K562 (cell line): ENCODE measurements around the gene RNF115. TPM values are rescaled to one million over a fixed set of nuclear protein-coding genes. Genes with fewer than 3 reads are reported as not detected.

Source experiments
- ATAC-seq: fragments of 200-7000 bp; cut with Tn5 transposase; 3 replicates; pipeline ENCODE4 v1.9.1; 2020; ENCODE audit warnings: moderate library complexity
- BruUV-seq: library from RNA; stranded (reverse); fragments of 400-500 nt; replicated peaks from 2 replicates; lab custom pipeline; 2021; lab: Mats Ljungman, UMichigan
- CTCF ChIA-PET: fragments of 300-600 bp; formaldehyde crosslinking; extraction: SDS; loops from one replicate; lab custom pipeline; 2021; ENCODE audit warnings: low intra/inter-chr PET ratio; lab: Yijun Ruan, JAX
- POLR2A ChIA-PET: fragments of 300-600, 350-650 bp; sonication (Branson Sonifier 250); formaldehyde crosslinking; extraction: SDS; loops from one replicate; lab custom pipeline; 2021; ENCODE audit warnings: antibody characterized with exemption, inconsistent platforms; lab: Yijun Ruan, JAX
- DNase-seq, 4 experiments: peaks; one replicate each; pipeline versions ENCODE4 v3.0.0 to v3.0.0-alpha.2; 2011 to 2018; ENCODE audit warnings: low spot score in 3 of 4, mixed read lengths in 3 of 4; ENCODE audit errors: extremely low read depth in 1 of 4
- FAIRE-seq: peaks from 2 replicates; lab custom pipeline; 2011; peaks lifted over from hg19 to GRCh38; lab: Jason Lieb, UNC
- H2AFZ ChIP-seq: 2 replicates; pipeline ENCODE4 v1.6.0; 2011; ENCODE audit warnings: low read depth, low read length, control low read depth, inconsistent platforms
- H3K27ac ChIP-seq: fragments of 200-600 bp; 3 replicates; pipeline ENCODE4 v1.8.0; 2011; ENCODE audit warnings: low read depth, mild to moderate bottlenecking, control low read depth, inconsistent platforms, low read length, moderate library complexity, mixed read lengths; ENCODE audit errors: extremely low read depth
- H3K27me3 ChIP-seq, 2 experiments: fragments of 300-600 bp in 1 of 2; 2 replicates in 1 of 2; 3 replicates in 1 of 2; pipeline versions ENCODE4 v1.6.0 to v1.8.0; 2011; ENCODE audit warnings: inconsistent platforms in 2 of 2, low read length in 2 of 2, mild to moderate bottlenecking in 1 of 2, mixed read lengths in 1 of 2, moderate library complexity in 1 of 2; ENCODE audit not compliant: control insufficient read depth in 2 of 2, insufficient read depth in 2 of 2
- H3K36me3 ChIP-seq: fragments of 300-600 bp; 3 replicates; pipeline ENCODE4 v1.8.0; 2011; ENCODE audit warnings: mild to moderate bottlenecking, low read length, inconsistent platforms; ENCODE audit not compliant: control insufficient read depth, insufficient read depth
- H3K4me1 ChIP-seq, 2 experiments: fragments of 200-600 bp in 1 of 2; replicated peaks in 1 of 2; 2 replicates in 1 of 2; 3 replicates in 1 of 2; pipeline versions ENCODE4 v1.5.1 to v1.8.0; 2011; ENCODE audit warnings: inconsistent platforms in 2 of 2, low read length in 2 of 2, mild to moderate bottlenecking in 1 of 2, mixed read lengths in 1 of 2, moderate library complexity in 1 of 2; ENCODE audit not compliant: control insufficient read depth in 2 of 2, insufficient read depth in 2 of 2
- H3K4me2 ChIP-seq: 2 replicates; pipeline ENCODE4 v1.6.1; 2011; ENCODE audit warnings: low read length, control low read depth, inconsistent platforms, mixed read lengths; ENCODE audit not compliant: insufficient read depth
- H3K4me3 ChIP-seq: fragments of 200-600 bp; sonication (generic), shearing (Covaris generic); 2 replicates; pipeline ENCODE4 v1.5.1; 2016; ENCODE audit warnings: control low read depth, inconsistent platforms
- H3K79me2 ChIP-seq: fragments of 200-600 bp; 3 replicates; pipeline ENCODE4 v1.8.0; 2011; ENCODE audit warnings: low read length, inconsistent platforms; ENCODE audit not compliant: control insufficient read depth, insufficient read depth
- H3K9ac ChIP-seq, 2 experiments: 2 replicates each; pipeline versions ENCODE4 v1.6.0 to v1.6.1; 2011; ENCODE audit warnings: low read depth in 2 of 2, low read length in 2 of 2, control low read depth in 1 of 2, inconsistent platforms in 1 of 2, mild to moderate bottlenecking in 1 of 2, mixed read lengths in 1 of 2; ENCODE audit not compliant: insufficient read depth in 1 of 2
- H3K9me1 ChIP-seq: one replicate; pipeline ENCODE4 v1.6.0; 2011; ENCODE audit warnings: inconsistent platforms, mild to moderate bottlenecking, low read length, moderate library complexity; ENCODE audit not compliant: control insufficient read depth, insufficient read depth
- H3K9me3 ChIP-seq: replicated peaks from 2 replicates; pipeline ENCODE4 v1.5.1; 2011; ENCODE audit warnings: low read depth, low read length, inconsistent platforms; ENCODE audit not compliant: control insufficient read depth, insufficient read depth
- H4K20me1 ChIP-seq: replicated peaks from 2 replicates; pipeline ENCODE4 v1.6.1; 2011; ENCODE audit warnings: low read length, inconsistent platforms, mixed read lengths; ENCODE audit not compliant: control insufficient read depth, insufficient read depth
- BHLHE40 ChIP-seq: IDR thresholded peaks from 2 replicates; pipeline ENCODE4 v1.6.1; 2011; ENCODE audit warnings: low read length, improper control_type of control experiment
- NELFE ChIP-seq: IDR thresholded peaks from 2 replicates; pipeline ENCODE4 v1.6.1; 2011; ENCODE audit warnings: mild to moderate bottlenecking; ENCODE audit not compliant: insufficient read depth, insufficient read length
- SAFB ChIP-seq: fragments of 200-400 bp; formaldehyde crosslinking; IDR thresholded peaks from 2 replicates; pipeline ENCODE4 v1.6.1; 2017; ENCODE audit warnings: low read depth, low read length, borderline replicate concordance
- STAT5A ChIP-seq: IDR thresholded peaks from 2 replicates; pipeline ENCODE4 v1.6.1; 2012; ENCODE audit warnings: low read length, inconsistent platforms, borderline replicate concordance
- ZNF12 ChIP-seq: sonication (generic); formaldehyde crosslinking; IDR thresholded peaks from 2 replicates; pipeline ENCODE4 v1.4.0; 2020; ENCODE audit warnings: mild to moderate bottlenecking, missing genetic modification reagents
- ZNF436 ChIP-seq: fragments of 250-450, 450-650 bp; sonication (Bioruptor Pico); formaldehyde crosslinking; IDR thresholded peaks from 2 replicates; pipeline ENCODE4 v1.7.0; 2020; ENCODE audit warnings: mild to moderate bottlenecking
- ZNF707 ChIP-seq: fragments of 250-450 bp; sonication (Bioruptor Pico); conservative IDR thresholded peaks from 2 replicates; pipeline ENCODE4 v1.8.0; 2022; ENCODE audit warnings: inconsistent platforms, mild to moderate bottlenecking, moderate library complexity
- WGBS: fragments of 100-300 bp; shearing (Covaris generic); methylation state at CpG from one replicate; pipeline ENCODE4 v1.1.6; 2016; ENCODE audit warnings: low coverage, mixed read lengths; ENCODE audit not compliant: insufficient coverage; ENCODE audit errors: missing lambda C conversion rate; 5-methylcytosine and 5-hydroxymethylcytosine counted together
- in situ Hi-C: fragments of 300-500 bp; cut with MboI; formaldehyde crosslinking; loops from 4 replicates; pipeline ENCODE4 v1.15.0; 2018; ENCODE audit warnings: inconsistent platforms, mixed read lengths
- intact Hi-C: fragments of 100-400 bp; cut with micrococcal nuclease; formaldehyde crosslinking; loops from 2 replicates; pipeline ENCODE4 v1.14.2; 2022
- polyA plus RNA-seq, 8 experiments: library from polyadenylated mRNA; depleted of rRNA in 4 of 8; stranded (reverse) in 5 of 8; unstranded in 3 of 8; fragments of >200 nt; fragmentation: Nextera tagmentation in 2 of 8; fragmentation: Illumina TruSeq in 1 of 8; extraction: Ambion mirVana in 2 of 8; extraction: Trizol in 1 of 8; gene quantifications; 2 replicates each; pipeline versions ENCODE4 v1.2.1 to v1.2.3, GENCODE V29; 2011 to 2014; ENCODE audit warnings: inconsistent platforms in 1 of 8, missing spikeins in 1 of 8
- total RNA-seq, 7 experiments: library from RNA; depleted of rRNA in 6 of 7; stranded (reverse); fragments of >200 nt in 6 of 7; fragmentation: Illumina TruSeq in 2 of 7; extraction: Trizol in 2 of 7; gene quantifications; 2 replicates each; pipeline versions ENCODE4 v1.2.1 to v1.2.3, GENCODE V29; 2011 to 2021; ENCODE audit warnings: low replicate concordance in 1 of 7
- TF ChIP-seq, protein P1 (sequence below): fragments of 250-450 bp; sonication (Bioruptor Pico); IDR thresholded peaks from 2 replicates; pipeline ENCODE4 v1.4.0; 2020; ENCODE audit warnings: mild to moderate bottlenecking
- TF ChIP-seq, protein P2 (sequence below): fragments of 450-650 bp; IDR thresholded peaks from 2 replicates; pipeline ENCODE4 v1.6.1; 2016; ENCODE audit warnings: borderline replicate concordance
- TF ChIP-seq, protein P3 (sequence below), 2 experiments: fragments of 450-650 bp; conservative IDR thresholded peaks; 2 replicates each; pipeline ENCODE4 v1.6.1; 2017; ENCODE audit warnings: mild to moderate bottlenecking in 2 of 2, moderate library complexity in 2 of 2

RNF115 gene
- total and polyA plus RNA-seq, 9 of the 15 experiments (the other 6 are each of a cell fraction or from before 2014, with no cell fraction given), result 1.9 to 14.3 (median 9.5) TPM

DNA sequence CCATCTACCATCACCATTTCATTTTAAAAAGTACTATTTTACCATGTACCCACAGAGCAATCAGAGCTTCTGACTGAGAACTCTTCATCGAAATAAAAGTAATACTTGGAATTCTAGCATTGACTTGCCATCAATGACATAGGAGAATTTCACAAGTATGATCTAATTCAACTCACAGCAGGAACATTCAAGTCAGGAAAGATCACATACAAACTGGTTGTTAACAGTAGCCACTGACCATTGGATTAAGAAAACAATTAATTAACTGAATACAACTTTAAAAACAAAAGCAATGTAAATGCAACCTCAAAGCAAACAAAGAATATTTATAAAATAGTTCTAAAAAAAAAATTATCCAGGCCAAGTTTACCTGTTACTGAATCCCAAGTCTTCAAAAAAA, 18.8 kb downstream of the RNF115 start:
- Histone ChIP-seq H2AFZ (no peak overlapping the region), H3K36me3 (peaks cover 9% of the 10 kb centered on the region), H3K79me2 (peaks cover 39% of the 10 kb centered on the region), H3K27ac (no peak overlapping the region), H3K4me2 (no peak overlapping the region), H3K9me1 (no peaks in the 10 kb centered on the region), H3K4me3 (no peak overlapping the region), H3K9ac (no peak overlapping the region), H3K27me3 (no peaks in the 10 kb centered on the region), H3K4me1 (no peaks in the 10 kb centered on the region; a peak in 1 of 5 replicates), H3K9me3 (no peaks in the 10 kb centered on the region), H4K20me1 (0 out of 2 replicates have a peak, but pooled peaks cover 3% of the 10 kb centered on the region)
- BruUV-seq, result no TSS peak
- intact Hi-C loops (no loop called here), in situ Hi-C loops (loop anchor here (10.0 kb wide), 1 partner anchor 310 kb away; no protein-coding TSS in a partner anchor)
- POLR2A ChIA-PET, result interaction anchor here (0.9 to 2.1 kb wide), 4 partner anchors 47 to 231 kb away, joined by 3 to 5 read pairs (median 4); partner anchors contain the start of gene PIAS3
- FAIRE-seq (no peak), ATAC-seq (no peak)
- 48% methylated on average over 1 of the region's 1 CpG for WGBS
- CTCF ChIA-PET, result no interaction called here
- TF ChIP-seq, protein P1, sequence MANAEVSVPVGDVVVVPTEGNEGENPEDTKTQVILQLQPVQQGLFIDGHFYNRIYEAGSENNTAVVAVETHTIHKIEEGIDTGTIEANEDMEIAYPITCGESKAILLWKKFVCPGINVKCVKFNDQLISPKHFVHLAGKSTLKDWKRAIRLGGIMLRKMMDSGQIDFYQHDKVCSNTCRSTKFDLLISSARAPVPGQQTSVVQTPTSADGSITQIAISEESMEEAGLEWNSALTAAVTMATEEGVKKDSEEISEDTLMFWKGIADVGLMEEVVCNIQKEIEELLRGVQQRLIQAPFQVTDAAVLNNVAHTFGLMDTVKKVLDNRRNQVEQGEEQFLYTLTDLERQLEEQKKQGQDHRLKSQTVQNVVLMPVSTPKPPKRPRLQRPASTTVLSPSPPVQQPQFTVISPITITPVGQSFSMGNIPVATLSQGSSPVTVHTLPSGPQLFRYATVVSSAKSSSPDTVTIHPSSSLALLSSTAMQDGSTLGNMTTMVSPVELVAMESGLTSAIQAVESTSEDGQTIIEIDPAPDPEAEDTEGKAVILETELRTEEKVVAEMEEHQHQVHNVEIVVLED (CRISPR knock-in tag), result no peak
- TF ChIP-seq ZNF436 (CRISPR knock-in tag) (no peak), NELFE (no peak), STAT5A (no peak), SAFB (no peak), ZNF707 (CRISPR knock-in tag) (no peak), ZNF12 (CRISPR knock-in tag) (no peak), BHLHE40 (no peak)
- TF ChIP-seq, protein P2, sequence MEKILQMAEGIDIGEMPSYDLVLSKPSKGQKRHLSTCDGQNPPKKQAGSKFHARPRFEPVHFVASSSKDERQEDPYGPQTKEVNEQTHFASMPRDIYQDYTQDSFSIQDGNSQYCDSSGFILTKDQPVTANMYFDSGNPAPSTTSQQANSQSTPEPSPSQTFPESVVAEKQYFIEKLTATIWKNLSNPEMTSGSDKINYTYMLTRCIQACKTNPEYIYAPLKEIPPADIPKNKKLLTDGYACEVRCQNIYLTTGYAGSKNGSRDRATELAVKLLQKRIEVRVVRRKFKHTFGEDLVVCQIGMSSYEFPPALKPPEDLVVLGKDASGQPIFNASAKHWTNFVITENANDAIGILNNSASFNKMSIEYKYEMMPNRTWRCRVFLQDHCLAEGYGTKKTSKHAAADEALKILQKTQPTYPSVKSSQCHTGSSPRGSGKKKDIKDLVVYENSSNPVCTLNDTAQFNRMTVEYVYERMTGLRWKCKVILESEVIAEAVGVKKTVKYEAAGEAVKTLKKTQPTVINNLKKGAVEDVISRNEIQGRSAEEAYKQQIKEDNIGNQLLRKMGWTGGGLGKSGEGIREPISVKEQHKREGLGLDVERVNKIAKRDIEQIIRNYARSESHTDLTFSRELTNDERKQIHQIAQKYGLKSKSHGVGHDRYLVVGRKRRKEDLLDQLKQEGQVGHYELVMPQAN, result no peak
- TF ChIP-seq, protein P3, sequence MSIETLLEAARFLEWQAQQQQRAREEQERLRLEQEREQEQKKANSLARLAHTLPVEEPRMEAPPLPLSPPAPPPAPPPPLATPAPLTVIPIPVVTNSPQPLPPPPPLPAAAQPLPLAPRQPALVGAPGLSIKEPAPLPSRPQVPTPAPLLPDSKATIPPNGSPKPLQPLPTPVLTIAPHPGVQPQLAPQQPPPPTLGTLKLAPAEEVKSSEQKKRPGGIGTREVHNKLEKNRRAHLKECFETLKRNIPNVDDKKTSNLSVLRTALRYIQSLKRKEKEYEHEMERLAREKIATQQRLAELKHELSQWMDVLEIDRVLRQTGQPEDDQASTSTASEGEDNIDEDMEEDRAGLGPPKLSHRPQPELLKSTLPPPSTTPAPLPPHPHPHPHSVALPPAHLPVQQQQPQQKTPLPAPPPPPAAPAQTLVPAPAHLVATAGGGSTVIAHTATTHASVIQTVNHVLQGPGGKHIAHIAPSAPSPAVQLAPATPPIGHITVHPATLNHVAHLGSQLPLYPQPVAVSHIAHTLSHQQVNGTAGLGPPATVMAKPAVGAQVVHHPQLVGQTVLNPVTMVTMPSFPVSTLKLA (conservative IDR thresholded peaks at IDR 0.05), result no peak
- TF ChIP-seq, all 486 proteins: peak for 0
- no peak for DNase-seq
